Mesenchymal stem cell (in vitro differentiated cells and primary cell): ENCODE measurements around the gene NR2F2.

Experiments
- DNase-seq: peaks from one replicate; pipeline ENCODE4 v3.0.0-alpha.2; 2013
- H2AFZ ChIP-seq: one replicate; pipeline ENCODE4 v1.6.1; 2013; ENCODE audit warnings: low read depth, mild to moderate bottlenecking, control low read depth, inconsistent platforms, low read length, moderate library complexity
- H2AK5ac ChIP-seq: 2 replicates; pipeline ENCODE4 v1.6.1; 2013; ENCODE audit warnings: low read length, moderate library complexity, mild to moderate bottlenecking, inconsistent platforms; ENCODE audit not compliant: severe bottlenecking
- H2BK120ac ChIP-seq: one replicate; pipeline ENCODE4 v1.6.1; 2013; ENCODE audit warnings: low read depth, mild to moderate bottlenecking, inconsistent platforms, low read length, moderate library complexity
- H2BK12ac ChIP-seq, 2 experiments: one replicate each; pipeline ENCODE4 v1.6.1; 2013; ENCODE audit warnings: inconsistent platforms in 2 of 2, low read length in 2 of 2, mild to moderate bottlenecking in 2 of 2, moderate library complexity in 2 of 2, control low read depth in 1 of 2
- H2BK15ac ChIP-seq: one replicate; pipeline ENCODE4 v1.6.1; 2013; ENCODE audit warnings: mild to moderate bottlenecking, low read depth, inconsistent platforms; ENCODE audit not compliant: poor library complexity, severe bottlenecking
- H2BK5ac ChIP-seq: 2 replicates; pipeline ENCODE4 v1.6.1; 2013; ENCODE audit warnings: low read depth, mild to moderate bottlenecking, low read length, control low read depth, inconsistent platforms; ENCODE audit not compliant: poor library complexity, severe bottlenecking
- H3K14ac ChIP-seq, 2 experiments: one replicate each; pipeline ENCODE4 v1.6.1; 2013; ENCODE audit warnings: inconsistent platforms in 2 of 2, low read length in 2 of 2, control low read depth in 1 of 2, mild to moderate bottlenecking in 1 of 2, moderate library complexity in 1 of 2
- H3K18ac ChIP-seq, 2 experiments: one replicate each; pipeline ENCODE4 v1.6.1; 2013; ENCODE audit warnings: inconsistent platforms in 2 of 2, low read length in 2 of 2, control low read depth in 1 of 2, low read depth in 1 of 2, mild to moderate bottlenecking in 1 of 2
- H3K23ac ChIP-seq, 2 experiments: one replicate each; pipeline ENCODE4 v1.6.1; 2013; ENCODE audit warnings: inconsistent platforms in 2 of 2, low read length in 2 of 2, mild to moderate bottlenecking in 2 of 2, moderate library complexity in 2 of 2, control low read depth in 1 of 2
- H3K27ac ChIP-seq: 2 replicates; pipeline ENCODE4 v1.5.1; 2013; ENCODE audit warnings: mild to moderate bottlenecking, moderate library complexity, low read length, control low read depth, inconsistent platforms; ENCODE audit not compliant: poor library complexity, severe bottlenecking
- H3K27me3 ChIP-seq, 2 experiments: 2 replicates each; pipeline versions ENCODE4 v1.6.1 to v1.7.0; 2013; ENCODE audit warnings: low read length in 2 of 2, mild to moderate bottlenecking in 2 of 2, moderate library complexity in 2 of 2, control low read depth in 1 of 2, inconsistent platforms in 1 of 2; ENCODE audit not compliant: control insufficient read depth in 1 of 2, insufficient read depth in 1 of 2
- H3K36me3 ChIP-seq, 2 experiments: 2 replicates each; pipeline versions ENCODE4 v1.6.1 to v1.7.0; 2013; ENCODE audit warnings: low read length in 2 of 2, control low read depth in 1 of 2, inconsistent platforms in 1 of 2, low read depth in 1 of 2, mild to moderate bottlenecking in 1 of 2; ENCODE audit not compliant: insufficient read depth in 2 of 2, control insufficient read depth in 1 of 2
- H3K4ac ChIP-seq, 2 experiments: one replicate each; pipeline ENCODE4 v1.6.1; 2013; ENCODE audit warnings: inconsistent platforms in 2 of 2, low read length in 2 of 2, mild to moderate bottlenecking in 2 of 2, moderate library complexity in 2 of 2, control low read depth in 1 of 2, low read depth in 1 of 2
- H3K4me1 ChIP-seq: 2 replicates; pipeline ENCODE4 v1.6.1; 2013; ENCODE audit warnings: low read depth, low read length, control low read depth; ENCODE audit not compliant: control insufficient read depth, insufficient read depth
- H3K4me2 ChIP-seq: 2 replicates; pipeline ENCODE4 v1.6.1; 2013; ENCODE audit warnings: low read length, mild to moderate bottlenecking, inconsistent platforms; ENCODE audit not compliant: poor library complexity, severe bottlenecking
- H3K4me3 ChIP-seq, 2 experiments: 2 replicates each; pipeline versions ENCODE4 v1.5.1 to v1.7.0; 2013; ENCODE audit warnings: low read length in 2 of 2, mild to moderate bottlenecking in 2 of 2, control low read depth in 1 of 2, low read depth in 1 of 2; ENCODE audit not compliant: insufficient read depth in 1 of 2
- H3K79me1 ChIP-seq: replicated peaks from 2 replicates; pipeline ENCODE4 v1.6.1; 2013; ENCODE audit warnings: mild to moderate bottlenecking, control low read depth, low read length, inconsistent platforms; ENCODE audit not compliant: poor library complexity, severe bottlenecking
- H3K9ac ChIP-seq: 2 replicates; pipeline ENCODE4 v1.7.0; 2013; ENCODE audit warnings: mild to moderate bottlenecking, low read length, moderate library complexity
- H3K9me3 ChIP-seq: 2 replicates; pipeline ENCODE4 v1.7.0; 2013; ENCODE audit warnings: mild to moderate bottlenecking, low read length; ENCODE audit not compliant: control insufficient read depth
- H4K8ac ChIP-seq: one replicate; pipeline ENCODE4 v1.6.1; 2013; ENCODE audit warnings: inconsistent platforms, mild to moderate bottlenecking, low read length, moderate library complexity
- H4K91ac ChIP-seq: one replicate; pipeline ENCODE4 v1.6.1; 2013; ENCODE audit warnings: mild to moderate bottlenecking, low read length, inconsistent platforms
- WGBS: methylation state at CpG from one replicate; pipeline ENCODE4 v1.1.7; 2013; ENCODE audit warnings: mixed read lengths; 5-methylcytosine and 5-hydroxymethylcytosine counted together

Gene NR2F2

DNA sequence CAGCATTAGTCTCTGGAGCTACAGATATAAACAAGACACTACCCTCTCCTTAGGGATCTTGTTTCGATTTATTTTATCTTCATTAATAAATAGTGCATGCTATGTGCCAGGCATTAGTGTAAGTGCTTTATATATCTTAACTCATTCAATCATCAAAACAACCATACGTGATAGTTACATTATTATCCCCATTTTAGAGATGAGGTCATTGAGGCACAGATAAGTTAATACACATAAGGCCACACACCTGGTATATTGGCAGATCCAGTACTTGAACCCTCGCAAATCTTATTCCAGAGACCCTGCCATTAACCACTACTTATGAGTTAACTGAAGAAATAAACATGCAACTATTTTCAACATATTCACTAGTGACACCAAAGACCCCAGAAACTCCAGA lies 25.7 kb upstream of the NR2F2 start:
- H3K36me3 ChIP-seq: peaks cover 3 to 5% of the 10 kb centered on the region in 2 experiments
- no peak overlapping the region for H2BK120ac ChIP-seq
- no peak overlapping the region for H2BK15ac ChIP-seq
- H3K27me3 ChIP-seq: no peaks in the 10 kb centered on the region
- no peaks in the 10 kb centered on the region for H3K9me3 ChIP-seq
- H3K4me3 ChIP-seq: no peak overlapping the region
- H4K8ac ChIP-seq: no peak overlapping the region
- H3K4me2 ChIP-seq: no peak overlapping the region
- WGBS: 98% methylated on average over 2 of the region's 3 CpGs
- H3K79me1 ChIP-seq: peaks cover 18% of the 10 kb centered on the region
- no peak overlapping the region for H3K23ac ChIP-seq
- H3K27ac ChIP-seq: no peak overlapping the region
- H4K91ac ChIP-seq: no peak overlapping the region
- no peak overlapping the region for H2AK5ac ChIP-seq
- H2BK12ac ChIP-seq: no peak overlapping the region
- H3K14ac ChIP-seq: no peak overlapping the region
- no peak for DNase-seq
- no peak overlapping the region for H3K9ac ChIP-seq
- no peak overlapping the region for H3K4ac ChIP-seq
- H2AFZ ChIP-seq: no peak overlapping the region
- H3K18ac ChIP-seq: no peak overlapping the region
- H2BK5ac ChIP-seq: no peak overlapping the region
- H3K4me1 ChIP-seq: no peaks in the 10 kb centered on the region

DNA sequence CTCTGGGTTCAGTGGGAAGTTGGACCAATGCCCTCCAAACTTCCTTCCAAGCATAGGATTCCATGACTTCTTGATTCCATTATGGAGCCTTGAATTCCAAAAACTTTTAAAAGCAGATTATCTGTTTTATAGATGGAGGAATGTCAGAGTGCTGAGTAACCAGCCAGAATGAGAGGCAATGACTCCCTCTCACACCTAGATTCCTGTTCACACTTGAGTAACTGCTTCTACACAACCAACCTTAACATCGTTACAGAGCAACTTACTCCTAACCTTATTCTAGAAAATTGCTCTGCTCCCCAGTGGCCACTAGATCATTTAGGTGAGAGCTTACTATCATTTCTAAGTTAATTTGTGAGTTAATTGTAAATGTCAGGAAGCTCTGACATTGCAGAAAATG lies 24.2 kb upstream of the NR2F2 start:
- H3K9ac ChIP-seq: no peak overlapping the region
- H2AK5ac ChIP-seq: peak overlapping the region; percentile 33
- no peaks in the 10 kb centered on the region for H3K27me3 ChIP-seq
- no peak overlapping the region for H4K91ac ChIP-seq
- H2BK120ac ChIP-seq: no peak overlapping the region
- no peak overlapping the region for H3K14ac ChIP-seq
- H3K4me2 ChIP-seq: no peak overlapping the region
- no peak overlapping the region for H3K4me3 ChIP-seq
- no peak overlapping the region for H2BK5ac ChIP-seq
- no peak overlapping the region for H2BK15ac ChIP-seq
- peaks cover 17% of the 10 kb centered on the region for H3K79me1 ChIP-seq
- H3K23ac ChIP-seq: no peak overlapping the region
- H3K9me3 ChIP-seq: no peaks in the 10 kb centered on the region
- H3K4me1 ChIP-seq: no peaks in the 10 kb centered on the region
- WGBS: no CpG with 5 or more reads among the region's 1 CpG
- no peak overlapping the region for H2AFZ ChIP-seq
- no peak for DNase-seq
- H3K18ac ChIP-seq: no peak overlapping the region
- no peak overlapping the region for H3K4ac ChIP-seq
- no peak overlapping the region for H4K8ac ChIP-seq
- no peak overlapping the region for H2BK12ac ChIP-seq
- peaks cover 3 to 5% of the 10 kb centered on the region in 2 experiments for H3K36me3 ChIP-seq
- no peak overlapping the region for H3K27ac ChIP-seq

DNA sequence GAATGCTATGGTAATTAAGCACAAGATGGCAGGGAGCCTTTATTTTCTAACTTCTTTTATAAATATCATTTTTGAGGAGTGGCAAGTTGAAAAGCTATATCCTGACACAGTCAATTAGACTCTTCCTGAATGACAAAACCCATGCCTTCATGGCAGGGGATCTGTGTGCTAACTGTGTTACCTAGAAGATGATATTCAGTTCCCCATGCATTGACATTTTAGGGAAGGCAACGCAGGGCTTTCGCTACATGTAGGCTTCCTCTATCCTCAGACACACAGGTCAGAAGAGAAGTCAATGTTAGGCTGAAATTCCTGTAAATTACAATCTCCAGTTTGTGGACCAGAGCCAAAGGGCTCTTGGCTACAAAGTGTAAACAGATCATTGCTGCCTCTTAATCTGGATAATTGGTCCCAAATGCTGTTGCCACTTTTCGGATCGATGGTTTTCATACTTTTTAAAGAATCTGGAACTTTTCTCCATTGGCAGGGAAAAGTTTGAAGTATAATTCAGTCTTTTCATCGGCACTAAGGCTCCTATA lies 22.6 kb upstream of the NR2F2 start:
- Histone ChIP-seq H2BK12ac (no peak overlapping the region), H3K4me3 (no peak overlapping the region), H2AFZ (no peak overlapping the region), H3K4me1 (no peaks in the 10 kb centered on the region), H2BK15ac (no peak overlapping the region), H2AK5ac (no peak overlapping the region), H4K91ac (no peak overlapping the region), H3K4me2 (no peak overlapping the region), H4K8ac (no peak overlapping the region), H2BK120ac (no peak overlapping the region), H3K27me3 (no peaks in the 10 kb centered on the region), H3K79me1 (peaks cover 19% of the 10 kb centered on the region), H3K27ac (no peak overlapping the region), H3K4ac (no peak overlapping the region), H3K14ac (no peak overlapping the region), H3K23ac (no peak overlapping the region), H2BK5ac (no peak overlapping the region), H3K36me3 (peaks cover 3 to 5% of the 10 kb centered on the region in 2 experiments), H3K9me3 (no peaks in the 10 kb centered on the region), H3K9ac (no peak overlapping the region), H3K18ac (no peak overlapping the region)
- DNase-seq: no peak
- 97% methylated on average over 5 of the region's 5 CpGs for WGBS

DNA sequence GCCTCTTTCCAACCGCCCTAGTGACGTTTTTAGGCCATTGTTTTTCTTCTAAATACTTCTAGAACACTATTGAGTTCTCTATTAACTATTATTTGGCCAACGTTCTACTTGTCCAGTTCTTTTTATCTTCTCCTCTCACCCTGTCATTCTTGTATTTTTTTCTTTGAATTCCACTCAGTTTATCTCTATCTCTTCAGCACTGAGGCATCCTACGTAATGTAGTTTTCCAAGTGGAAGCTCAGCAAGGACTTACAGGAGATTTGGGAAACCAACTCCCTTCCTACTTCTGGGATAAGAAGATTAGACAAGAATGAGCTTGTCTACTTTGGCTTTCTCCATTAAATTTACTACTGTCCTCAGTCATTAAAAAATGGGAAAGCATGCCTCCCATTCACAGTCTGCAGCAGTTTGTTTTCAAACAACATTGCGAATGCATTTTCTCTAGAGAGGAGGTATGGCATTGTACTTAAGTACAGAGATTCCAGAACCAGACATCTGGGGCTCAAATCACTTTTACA lies 21.3 kb upstream of the NR2F2 start:
- Histone ChIP-seq H3K9me3 (no peaks in the 10 kb centered on the region), H3K4ac (no peak overlapping the region), H2BK5ac (no peak overlapping the region), H3K4me1 (no peaks in the 10 kb centered on the region), H3K14ac (no peak overlapping the region), H3K9ac (no peak overlapping the region), H4K8ac (no peak overlapping the region), H2BK120ac (no peak overlapping the region), H3K27ac (no peak overlapping the region), H2BK12ac (no peak overlapping the region), H3K4me3 (no peak overlapping the region), H2BK15ac (no peak overlapping the region), H3K36me3 (peaks cover 0 to 5% of the 10 kb centered on the region in 2 experiments), H3K27me3 (no peaks in the 10 kb centered on the region), H2AFZ (no peak overlapping the region), H2AK5ac (no peak overlapping the region), H3K4me2 (no peak overlapping the region), H3K79me1 (peaks cover 17% of the 10 kb centered on the region), H3K18ac (no peak overlapping the region), H4K91ac (no peak overlapping the region), H3K23ac (no peak overlapping the region)
- DNase-seq: no peak
- WGBS: 88% methylated on average over 5 of the region's 5 CpGs
